ENCODE results near the gene PRCP.

- TF ChIP-seq, protein P1, sequence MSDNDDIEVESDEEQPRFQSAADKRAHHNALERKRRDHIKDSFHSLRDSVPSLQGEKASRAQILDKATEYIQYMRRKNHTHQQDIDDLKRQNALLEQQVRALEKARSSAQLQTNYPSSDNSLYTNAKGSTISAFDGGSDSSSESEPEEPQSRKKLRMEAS (IDR thresholded peaks at IDR 0.05), result no peak
- TF ChIP-seq TAF1 (conservative IDR thresholded peaks at IDR 0.05), result no peak
- TF ChIP-seq, protein P2, sequence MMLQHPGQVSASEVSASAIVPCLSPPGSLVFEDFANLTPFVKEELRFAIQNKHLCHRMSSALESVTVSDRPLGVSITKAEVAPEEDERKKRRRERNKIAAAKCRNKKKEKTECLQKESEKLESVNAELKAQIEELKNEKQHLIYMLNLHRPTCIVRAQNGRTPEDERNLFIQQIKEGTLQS (IDR thresholded peaks at IDR 0.05), result no peak
- no peak for TF ChIP-seq CTCF (IDR thresholded peaks at IDR 0.05; ENCODE audit: low read depth, low read length, missing input control)
- TF ChIP-seq REST (IDR thresholded peaks at IDR 0.05), result no peak
- TF ChIP-seq SP1 (IDR thresholded peaks at IDR 0.05), result no peak
- no peak for TF ChIP-seq EGR1 (IDR thresholded peaks at IDR 0.05; ENCODE audit: low read depth in 2 of 2)
- no peak for TF ChIP-seq RAD21 (IDR thresholded peaks at IDR 0.05)
Observed at GRCh38 chr11:82924522-82925224, 24.4 kb upstream of the PRCP start.
